AG20443 (cell line): ENCODE measurements around the gene ZBTB16.

Experiments used
- DNase-seq: peaks from one replicate; pipeline ENCODE4 v3.0.0; 2012; ENCODE audit warnings: low spot score, mixed read lengths

Gene ZBTB16

GRCh38 chr11:114211444-114212121 lies 152.1 kb downstream of the ZBTB16 start:
- DNase-seq = no peak

DNA sequence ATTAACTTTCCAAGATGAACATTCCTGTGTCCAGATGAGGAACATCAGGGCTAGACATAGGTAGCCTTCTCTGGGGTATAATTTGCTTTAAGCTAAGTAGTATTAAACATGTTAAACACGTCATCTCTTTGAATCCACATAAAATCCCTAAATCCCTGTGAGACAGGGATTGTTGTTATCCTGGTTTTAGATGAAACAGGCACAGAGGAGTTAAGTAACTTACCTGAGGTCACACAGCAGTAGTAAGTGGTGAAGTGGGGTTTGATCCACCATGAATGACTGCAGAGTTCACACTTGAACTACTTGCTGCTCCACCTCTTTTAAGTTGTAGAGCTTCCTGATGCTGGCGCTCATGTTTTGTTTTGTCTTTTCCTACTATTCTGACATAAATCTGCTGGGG lies 154.1 kb downstream of the ZBTB16 start:
- DNase-seq = no peak

GRCh38 chr11:114215428-114215827 lies 155.9 kb downstream of the ZBTB16 start:
- DNase-seq = no peak

GRCh38 chr11:114215871-114216795 lies 156.6 kb downstream of the ZBTB16 start:
- no peak for DNase-seq

DNA sequence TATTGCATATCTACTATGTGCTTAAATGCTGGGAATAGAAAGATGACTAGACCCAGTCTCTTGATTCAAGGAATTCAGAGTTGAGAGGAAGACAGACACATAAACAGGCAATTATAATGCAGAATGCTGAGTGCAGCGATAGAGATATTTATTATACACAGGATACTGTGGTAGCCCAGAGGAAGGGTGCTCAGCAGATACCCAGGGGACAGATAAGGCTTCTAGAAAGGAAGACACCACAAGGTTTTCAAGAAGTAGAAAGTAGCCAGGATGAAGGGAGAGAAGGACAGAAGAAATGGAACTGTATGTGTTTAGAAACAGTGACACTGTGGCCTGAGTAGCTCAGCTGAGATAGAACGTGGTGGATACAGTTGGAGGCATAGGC lies 157.3 kb downstream of the ZBTB16 start:
- DNase-seq = no peak

DNA sequence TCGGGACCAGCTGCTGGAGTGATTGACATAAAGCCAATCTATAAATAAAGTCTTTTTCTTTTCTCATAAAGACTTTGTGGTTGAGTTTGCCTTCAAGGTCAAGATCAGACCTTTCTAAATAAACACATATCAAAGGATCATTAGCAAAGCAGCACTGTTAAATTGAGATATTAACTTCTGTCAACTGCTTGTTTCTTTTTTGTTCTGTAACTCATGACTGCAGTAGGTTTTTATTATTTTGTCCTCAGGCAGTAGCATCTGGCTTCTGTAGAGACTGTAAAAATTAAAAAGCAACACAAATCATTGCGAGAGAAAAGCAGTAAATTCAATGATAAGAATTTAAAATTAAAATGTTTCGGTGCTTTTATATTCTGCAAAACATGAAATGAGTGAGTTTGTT lies 159.0 kb downstream of the ZBTB16 start:
- no peak for DNase-seq

- no peak for DNase-seq
These were observed 160.2 kb downstream of the ZBTB16 start for GRCh38 chr11:114219559-114220349.

DNA sequence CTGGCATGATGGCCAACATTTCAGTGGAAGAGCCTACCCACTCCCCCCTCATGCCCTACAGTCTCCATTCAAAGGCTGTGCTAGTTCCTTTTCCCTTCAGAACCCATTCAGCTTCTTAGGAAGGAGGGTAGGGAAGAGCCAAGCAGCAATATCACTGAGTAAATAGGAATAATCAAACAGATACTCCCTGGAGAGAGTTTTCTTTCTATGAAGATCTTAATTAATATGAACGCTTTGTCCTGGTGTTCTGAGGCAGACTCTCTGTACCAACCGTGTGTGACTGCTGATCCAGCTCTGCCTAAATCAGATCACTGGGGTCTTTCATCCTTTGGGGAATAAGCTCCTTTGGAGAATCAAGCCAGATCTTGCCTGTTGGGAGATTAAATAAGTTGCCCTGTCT lies 161.5 kb downstream of the ZBTB16 start:
- no peak for DNase-seq

DNA sequence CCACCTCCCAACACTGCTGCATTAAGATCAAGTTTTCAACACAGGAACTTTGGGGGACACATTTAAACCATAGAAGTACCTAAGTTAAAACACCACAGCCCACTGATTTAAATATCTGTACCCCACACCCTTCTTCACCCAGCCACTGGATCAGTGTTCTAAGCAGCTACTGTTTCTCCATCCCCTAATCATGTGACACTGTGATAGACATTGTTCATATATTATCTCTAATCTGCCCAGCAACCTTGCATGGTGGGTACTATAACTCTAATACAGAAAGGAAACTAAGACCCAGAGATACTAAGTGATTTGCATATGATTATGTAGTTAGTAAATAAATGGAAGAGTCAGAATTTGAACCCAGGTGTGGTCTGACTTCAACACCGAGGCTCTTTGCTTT lies 166.2 kb downstream of the ZBTB16 start:
- DNase-seq = no peak

GRCh38 chr11:114226356-114226755 lies 166.8 kb downstream of the ZBTB16 start:
- no peak for DNase-seq

GRCh38 chr11:114228435-114229411 lies 169.2 kb downstream of the ZBTB16 start:
- no peak for DNase-seq

DNA sequence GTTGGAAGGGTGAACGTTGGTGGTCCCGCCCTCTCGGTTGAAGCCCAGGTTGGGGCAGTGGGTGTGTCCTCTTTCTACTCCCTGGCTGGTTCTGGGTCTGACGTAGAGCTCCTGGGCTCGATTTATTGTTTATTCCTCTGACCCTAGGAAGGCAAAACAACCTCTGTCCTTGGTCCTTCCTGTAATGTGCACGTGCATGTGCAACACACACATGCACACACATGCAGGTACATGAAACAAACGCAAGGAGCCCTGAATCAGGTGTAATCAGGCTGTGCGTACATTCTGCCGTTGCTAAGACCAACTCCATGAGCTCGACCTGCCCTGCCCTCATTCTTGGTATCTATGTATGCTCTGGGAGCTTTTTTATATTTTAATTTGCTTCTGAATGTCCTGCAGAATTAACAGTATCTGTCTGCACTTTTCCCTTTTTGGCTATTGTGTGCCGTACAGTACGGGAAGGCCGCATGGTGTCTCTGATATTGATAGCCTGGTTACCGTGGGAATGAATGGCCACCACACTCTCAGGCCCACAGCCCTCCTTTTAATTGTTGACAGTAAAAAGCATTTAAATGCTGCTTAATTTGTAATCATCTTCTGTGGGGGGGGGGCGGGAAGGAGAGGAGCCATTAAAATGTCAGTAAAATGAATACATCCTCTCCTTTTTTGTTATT lies 170.7 kb downstream of the ZBTB16 start:
- DNase-seq = no peak

DNA sequence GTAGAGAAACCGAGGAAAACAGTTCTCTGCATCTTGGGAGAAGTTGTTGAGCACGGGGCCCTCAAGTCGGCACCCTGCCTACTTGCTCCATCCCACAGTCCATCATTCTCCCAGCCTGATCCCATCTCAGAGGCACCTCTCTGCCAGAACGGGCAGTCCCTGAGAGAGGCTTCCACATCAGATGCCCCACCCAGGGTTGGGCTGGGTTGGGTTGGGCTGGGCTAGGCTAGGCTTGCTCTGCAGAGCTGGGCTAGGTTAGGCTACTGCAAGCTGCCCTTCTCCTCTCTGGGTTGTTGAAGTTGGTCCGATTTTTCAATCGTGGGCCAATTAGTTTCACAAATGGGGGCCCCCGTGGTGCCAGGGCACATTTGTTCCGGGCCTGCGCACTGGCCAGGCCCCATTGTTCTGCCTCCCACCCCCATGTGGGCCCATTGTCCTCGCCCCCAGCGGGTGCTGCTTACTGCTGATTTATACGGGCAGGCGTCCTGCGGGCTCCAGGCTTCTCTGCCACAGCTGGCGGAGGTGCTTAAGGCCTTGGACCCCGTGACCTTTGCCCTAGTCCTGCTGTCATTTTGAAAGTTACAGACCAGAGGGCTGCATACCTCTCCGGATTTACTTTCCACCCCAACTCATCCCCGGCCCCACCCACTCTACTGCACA lies 173.0 kb downstream of the ZBTB16 start:
- no peak for DNase-seq

GRCh38 chr11:114233755-114234154 lies 174.2 kb downstream of the ZBTB16 start:
- DNase-seq = no peak

DNA sequence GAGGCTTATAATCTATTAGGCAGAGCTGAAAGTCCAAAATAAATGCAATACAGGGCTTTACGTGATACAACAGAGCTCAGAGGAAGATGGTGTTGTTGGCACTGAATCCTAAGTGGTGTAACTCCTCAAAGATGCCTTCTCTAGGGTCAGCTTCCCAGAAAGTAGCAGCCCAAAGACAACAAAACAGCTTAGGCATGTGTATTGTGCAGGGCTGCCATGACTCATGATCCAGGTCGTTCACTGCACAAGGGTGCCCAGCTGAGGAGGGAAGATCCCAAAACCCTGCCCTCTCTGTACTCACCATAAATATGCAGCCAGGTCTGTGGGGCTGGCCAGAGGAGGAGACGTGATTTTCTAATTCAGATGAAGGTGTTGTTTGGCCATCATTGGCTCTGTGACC lies 177.3 kb downstream of the ZBTB16 start:
- no peak for DNase-seq

- no peak for DNase-seq
These were observed 178.1 kb downstream of the ZBTB16 start for GRCh38 chr11:114237321-114238280.

GRCh38 chr11:114239753-114240161 lies 180.2 kb downstream of the ZBTB16 start:
- DNase-seq = no peak

DNA sequence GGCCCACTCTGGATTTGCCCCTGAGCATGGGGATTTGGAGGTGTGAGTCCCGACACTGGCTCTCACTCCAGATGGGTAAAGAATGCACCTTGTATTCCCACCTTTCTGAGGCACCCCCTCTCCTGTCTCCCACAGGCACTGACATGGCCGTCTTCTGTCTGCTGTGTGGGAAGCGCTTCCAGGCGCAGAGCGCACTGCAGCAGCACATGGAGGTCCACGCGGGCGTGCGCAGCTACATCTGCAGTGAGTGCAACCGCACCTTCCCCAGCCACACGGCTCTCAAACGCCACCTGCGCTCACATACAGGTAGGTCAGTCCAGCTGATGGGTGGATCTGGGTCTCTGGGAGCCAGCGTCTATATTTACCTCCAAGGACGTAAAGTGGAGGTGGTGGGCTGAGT lies 182.5 kb downstream of the ZBTB16 start:
- DNase-seq = no peak
